ENCODE results near the gene MYZAP. TPM values are rescaled to one million over a fixed set of nuclear protein-coding genes. Genes with fewer than 3 reads are reported as not detected.

The MYZAP gene
- total RNA-seq, 1 experiment from 2014 or later = 5.9 TPM

GRCh38 chr15:57671636-57672035, 79.9 kb downstream of the MYZAP start:
- no peak overlapping the region for H3K4me2 ChIP-seq
- no peaks in the 10 kb centered on the region for H3K9me3 ChIP-seq (ENCODE audit: insufficient read depth, low read depth)
- no peak for TF ChIP-seq CTCF (conservative IDR thresholded peaks at IDR 0.05)
- no peaks in the 10 kb centered on the region for H3K79me2 ChIP-seq (ENCODE audit: low read depth)
- peaks cover 8% of the 10 kb centered on the region for H3F3A ChIP-seq (ENCODE audit: insufficient read depth, low read depth)
- BruUV-seq (replicated peaks) = no TSS peak
- no peaks in the 10 kb centered on the region for H3K9me2 ChIP-seq (ENCODE audit: insufficient read depth)
- H3K4me3 ChIP-seq = no peak overlapping the region
- H3K36me3 ChIP-seq (ENCODE audit: low read depth) = no peaks in the 10 kb centered on the region
- ChIA-PET CTCF (no interaction called here), POLR2A (ENCODE audit: unreplicated experiment) (no interaction called here)
- H4K20me1 ChIP-seq (ENCODE audit: insufficient read depth) = no peaks in the 10 kb centered on the region
- H3K27me3 ChIP-seq (ENCODE audit: insufficient read depth, low read depth) = no peaks in the 10 kb centered on the region
- no peak for DNase-seq
- intact Hi-C loops (cut with micrococcal nuclease; ENCODE audit: unreplicated experiment) = no loop called here
- H2AFZ ChIP-seq = no peak overlapping the region
- H3K4me1 ChIP-seq (replicated peaks; ENCODE audit: insufficient read depth) = peaks cover 17% of the 10 kb centered on the region
- H3K27ac ChIP-seq = no peak overlapping the region

DNA sequence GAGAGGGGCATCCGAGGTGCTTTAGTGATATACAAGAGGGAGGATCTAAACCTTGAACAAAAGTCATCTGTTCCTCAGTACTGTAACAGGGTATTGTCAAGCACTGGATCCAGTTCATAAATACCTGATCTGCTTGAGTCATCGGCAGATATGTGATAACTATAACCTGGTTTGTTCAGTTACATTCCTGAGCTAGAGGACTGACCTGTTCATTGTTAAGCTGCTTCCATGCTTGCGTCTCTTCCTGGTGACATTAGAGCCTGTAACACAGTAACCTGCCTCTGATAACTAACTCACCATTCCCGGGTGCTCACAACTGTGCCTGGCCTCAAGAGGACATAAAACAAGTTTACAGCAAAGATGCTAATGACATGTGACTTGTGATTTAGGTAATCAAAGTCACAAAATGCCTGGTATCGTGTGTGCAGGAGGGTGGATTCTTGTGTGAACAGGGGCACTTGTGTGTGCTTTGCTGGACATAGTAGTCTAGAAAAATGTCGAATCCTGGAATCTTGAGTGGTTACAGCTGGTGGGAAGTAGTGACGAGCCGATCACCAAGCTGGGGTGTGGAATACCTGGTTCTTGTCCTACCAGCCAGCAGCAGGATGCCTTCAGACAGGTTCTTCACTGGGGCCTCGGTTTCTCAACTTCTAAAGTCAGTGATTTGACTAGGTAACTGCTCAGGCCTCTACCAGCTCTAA, 83.9 kb downstream of the MYZAP start:
- DNase-seq = peak; percentile 32 to 88
- intact Hi-C loops (cut with micrococcal nuclease; ENCODE audit: unreplicated experiment) = loop anchor here (1.0 kb wide), 1 partner anchor 31 kb away; the partner anchor contains the start of gene POLR2M
- CTCF ChIA-PET = no interaction called here

GRCh38 chr15:57676585-57676984, 84.9 kb downstream of the MYZAP start:
- Histone ChIP-seq H3K27me3 (ENCODE audit: insufficient read depth, low read depth) (no peaks in the 10 kb centered on the region), H3K36me3 (ENCODE audit: low read depth) (no peaks in the 10 kb centered on the region)
- CTCF ChIA-PET = no interaction called here

More for the DNA sequence above, 83.9 kb downstream of the MYZAP start:
- Histone ChIP-seq H3K27ac (peak overlapping the region; percentile 24; the same call in 1 of the 2 replicates), H3K27me3 (ENCODE audit: insufficient read depth, low read depth) (no peaks in the 10 kb centered on the region), H4K20me1 (ENCODE audit: insufficient read depth) (no peaks in the 10 kb centered on the region), H3K79me2 (ENCODE audit: low read depth) (no peaks in the 10 kb centered on the region), H3K4me3 (no peak overlapping the region), H3K4me1 (replicated peaks; ENCODE audit: insufficient read depth) (peaks cover 17% of the 10 kb centered on the region), H3K36me3 (ENCODE audit: low read depth) (no peaks in the 10 kb centered on the region), H2AFZ (no peak overlapping the region), H3K9me2 (ENCODE audit: insufficient read depth) (no peaks in the 10 kb centered on the region), H3F3A (ENCODE audit: insufficient read depth, low read depth) (peaks cover 8% of the 10 kb centered on the region), H3K4me2 (peak overlapping the region; percentile 54), H3K9me3 (ENCODE audit: insufficient read depth, low read depth) (no peaks in the 10 kb centered on the region)
- POLR2A ChIA-PET (ENCODE audit: unreplicated experiment) = interaction anchor here (0.5 to 0.9 kb wide), 2 partner anchors 31 to 32 kb away, joined by 3 to 5 read pairs; partner anchors contain the start of gene POLR2M
- BruUV-seq (replicated peaks) = no TSS peak
- no peak for TF ChIP-seq EZH2 (IDR thresholded peaks at IDR 0.05; ENCODE audit: low read depth)
- no peak for TF ChIP-seq CTCF (conservative IDR thresholded peaks at IDR 0.05)

More at GRCh38 chr15:57676585-57676984, 84.9 kb downstream of the MYZAP start:
- POLR2A ChIA-PET (ENCODE audit: unreplicated experiment) = no interaction called here
- H3K27ac ChIP-seq = no peak overlapping the region
- no peaks in the 10 kb centered on the region for H4K20me1 ChIP-seq (ENCODE audit: insufficient read depth)
- no TSS peak for BruUV-seq (replicated peaks)
- H3K4me2 ChIP-seq = no peak overlapping the region
- H3K79me2 ChIP-seq (ENCODE audit: low read depth) = no peaks in the 10 kb centered on the region
- H3K9me2 ChIP-seq (ENCODE audit: insufficient read depth) = no peaks in the 10 kb centered on the region
- TF ChIP-seq CTCF (conservative IDR thresholded peaks at IDR 0.05) (no peak), EZH2 (IDR thresholded peaks at IDR 0.05; ENCODE audit: low read depth) (no peak)
- H3K4me3 ChIP-seq = no peak overlapping the region
- H2AFZ ChIP-seq = no peak overlapping the region
- no peak for DNase-seq
- intact Hi-C loops (cut with micrococcal nuclease; ENCODE audit: unreplicated experiment) = no loop called here
- H3F3A ChIP-seq (ENCODE audit: insufficient read depth, low read depth) = peaks cover 8% of the 10 kb centered on the region
- H3K4me1 ChIP-seq (replicated peaks; ENCODE audit: insufficient read depth) = peaks cover 17% of the 10 kb centered on the region
- H3K9me3 ChIP-seq (ENCODE audit: insufficient read depth, low read depth) = no peaks in the 10 kb centered on the region

All from PC-9 (cell line).